RWPE1 (cell line): Measurements from ENCODE around the gene PRLR.

Experiments used
- CTCF ChIA-PET: fragments of 350-600 bp; sonication (Branson Sonifier 250); formaldehyde crosslinking; extraction: SDS; loops from one replicate; lab custom pipeline; 2021; lab: Yijun Ruan, JAX
- POLR2A ChIA-PET: fragments of 400-600 bp; formaldehyde crosslinking; extraction: SDS; loops from one replicate; lab custom pipeline; 2020; ENCODE audit warnings: antibody characterized with exemption; ENCODE audit not compliant: low non-redundant PET; lab: Yijun Ruan, JAX
- DNase-seq: peaks from one replicate; pipeline ENCODE4 v3.0.0; 2012; ENCODE audit warnings: low spot score
- H3K27ac ChIP-seq: fragments of 450-650 bp; 2 replicates; pipeline ENCODE4 v1.5.1; 2017
- CTCF ChIP-seq: fragments of 450-650 bp; conservative IDR thresholded peaks from 2 replicates; pipeline ENCODE4 v1.5.1; 2017; ENCODE audit warnings: low read depth, mild to moderate bottlenecking

PRLR gene

GRCh38 chr5:35143841-35144240 lies 86.4 kb downstream of the PRLR start:
- DNase-seq, result no peak
- ChIA-PET CTCF (interaction anchor here (1.2 kb wide), 1 partner anchor 783 kb away, joined by 3 read pairs; no protein-coding TSS in a partner anchor), POLR2A (no interaction called here)
- no peak for TF ChIP-seq CTCF
- no peak overlapping the region for H3K27ac ChIP-seq

DNA sequence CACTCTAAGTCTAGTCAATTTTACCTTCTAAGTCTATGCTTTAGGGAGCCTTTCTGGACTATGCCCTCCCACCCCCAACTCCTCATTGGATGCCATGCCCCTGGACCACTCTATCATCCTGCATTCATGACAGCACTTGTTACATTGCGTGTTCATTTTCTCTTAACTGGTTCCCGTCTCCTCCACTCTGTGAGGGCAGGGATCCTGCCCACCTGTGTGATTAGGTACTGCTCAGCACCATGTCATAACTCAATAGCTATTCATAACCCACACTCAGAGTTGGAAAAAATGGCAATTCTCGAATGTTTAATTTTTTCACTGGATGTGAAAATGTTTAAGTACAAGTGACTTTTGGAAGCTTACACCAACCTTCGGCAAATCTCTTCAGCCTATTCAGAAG lies 88.5 kb downstream of the PRLR start:
- CTCF ChIA-PET, result no interaction called here
- TF ChIP-seq CTCF, result no peak
- no peak overlapping the region for H3K27ac ChIP-seq
- DNase-seq, result no peak
- POLR2A ChIA-PET, result no interaction called here

- no peak for TF ChIP-seq CTCF
- no peak overlapping the region for H3K27ac ChIP-seq
- ChIA-PET CTCF (interaction anchor here (0.7 kb wide), 1 partner anchor 818 kb away, joined by 4 read pairs; no protein-coding TSS in a partner anchor), POLR2A (no interaction called here)
- DNase-seq, result no peak
Measured at GRCh38 chr5:35138232-35138631, 92.1 kb downstream of the PRLR start.

GRCh38 chr5:35136386-35136785 lies 93.9 kb downstream of the PRLR start:
- POLR2A ChIA-PET, result no interaction called here
- no peak overlapping the region for H3K27ac ChIP-seq
- TF ChIP-seq CTCF, result no peak
- DNase-seq, result peak; percentile 42
- CTCF ChIA-PET, result interaction anchor here (0.6 kb wide), 1 partner anchor 32 kb away, joined by 3 read pairs; no protein-coding TSS in a partner anchor

- H3K27ac ChIP-seq, result no peak overlapping the region
- CTCF ChIA-PET, result no interaction called here
- POLR2A ChIA-PET, result no interaction called here
- no peak for DNase-seq
- TF ChIP-seq CTCF, result no peak
Measured at GRCh38 chr5:35135239-35135700, 95.0 kb downstream of the PRLR start.

DNA sequence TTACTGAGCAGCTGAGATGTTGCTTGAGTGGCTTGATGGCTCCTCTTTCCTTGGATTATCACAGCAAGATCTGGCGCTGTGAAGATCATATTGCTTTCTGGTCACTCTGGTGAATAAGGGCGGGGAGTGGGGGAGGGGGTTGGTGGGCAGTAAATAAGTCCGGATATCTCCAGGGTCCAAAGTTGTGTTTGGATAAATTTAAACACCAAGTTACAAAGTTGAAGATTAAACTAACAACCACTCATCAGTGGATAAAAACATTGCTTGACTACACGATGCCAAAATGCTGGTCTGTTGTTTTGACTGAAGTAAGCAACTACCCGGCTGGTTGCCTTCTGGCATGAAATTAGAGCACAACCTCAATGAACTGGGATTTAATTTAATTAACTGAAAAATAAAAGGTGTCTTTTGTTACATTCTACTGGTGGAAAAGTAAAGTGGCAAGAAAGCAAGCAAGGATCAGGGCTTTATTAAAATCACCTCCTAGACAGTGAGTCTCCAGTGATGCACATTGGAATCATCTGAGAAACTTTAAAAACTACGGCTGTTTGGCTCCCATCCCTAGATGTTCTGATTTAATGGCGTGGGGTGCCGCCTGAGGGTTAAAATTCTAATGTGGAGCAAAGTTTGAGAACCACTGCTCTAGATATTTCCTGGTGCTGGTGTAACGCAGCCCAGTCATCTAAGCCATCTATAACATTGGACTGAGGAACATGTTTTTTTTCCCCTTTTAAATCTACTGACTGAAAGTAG lies 95.8 kb downstream of the PRLR start:
- DNase-seq, result no peak
- POLR2A ChIA-PET, result no interaction called here
- CTCF ChIA-PET, result no interaction called here
- no peak overlapping the region for H3K27ac ChIP-seq
- no peak for TF ChIP-seq CTCF
